HFF-Myc (cell line): ENCODE measurements around the gene SNHG17.

Experiments used
- DNase-seq: peaks from one replicate; pipeline ENCODE4 v3.0.0-alpha.2; 2011; ENCODE audit warnings: low read depth; ENCODE audit errors: extremely low read depth
- H3K4me3 ChIP-seq: replicated peaks from 2 replicates; pipeline ENCODE4 v1.5.1; 2011; ENCODE audit warnings: low read depth, mild to moderate bottlenecking, control low read depth, low read length
- CTCF ChIP-seq: IDR thresholded peaks from 2 replicates; pipeline ENCODE4 v1.5.1; 2012; ENCODE audit warnings: mild to moderate bottlenecking, low read depth, low read length, control low read depth; ENCODE audit errors: missing control alignments

Gene SNHG17

DNA sequence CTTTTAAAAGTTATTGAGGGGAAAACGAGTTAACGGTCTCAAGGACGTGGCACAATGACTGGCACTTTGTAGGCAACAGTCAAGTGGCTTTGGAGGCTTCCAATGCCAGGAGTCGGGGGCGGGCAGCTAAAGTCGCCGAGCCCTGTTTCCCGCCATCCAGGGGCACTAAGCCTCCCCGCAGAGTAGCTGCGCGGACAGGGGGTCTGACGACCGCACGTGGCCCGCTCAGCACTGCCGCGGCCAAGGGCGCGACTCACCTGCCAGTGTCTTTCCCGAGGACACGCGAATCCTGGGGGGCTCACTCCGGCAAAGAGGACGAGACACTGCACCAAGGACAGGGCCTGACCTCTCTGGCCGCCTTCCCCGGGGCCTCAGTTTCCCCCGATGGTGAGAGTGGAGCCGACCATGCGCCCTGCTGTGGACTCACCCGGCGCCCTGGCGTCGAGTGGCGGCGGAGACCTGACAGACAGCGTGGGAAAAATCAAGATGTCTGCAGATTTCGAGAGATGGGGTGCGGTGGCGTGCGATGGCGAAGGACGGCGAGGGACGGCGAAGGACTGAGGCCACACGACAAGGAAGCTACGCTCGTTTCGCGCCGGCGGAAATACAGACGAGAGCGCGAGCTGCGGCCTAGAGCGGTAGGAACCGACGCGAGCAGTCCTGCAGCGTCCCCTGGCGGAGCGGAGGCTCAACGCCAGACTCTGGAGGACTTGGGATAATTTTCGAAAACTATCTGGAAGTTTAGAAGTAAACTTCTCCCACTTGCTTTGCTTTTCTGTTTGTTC is at the start of gene SNHG17:
Gene SNHG17 (minus strand): TSS at position 559 of the 785 bp plus-strand sequence.
- peak; percentile 100 for TF ChIP-seq CTCF

DNA sequence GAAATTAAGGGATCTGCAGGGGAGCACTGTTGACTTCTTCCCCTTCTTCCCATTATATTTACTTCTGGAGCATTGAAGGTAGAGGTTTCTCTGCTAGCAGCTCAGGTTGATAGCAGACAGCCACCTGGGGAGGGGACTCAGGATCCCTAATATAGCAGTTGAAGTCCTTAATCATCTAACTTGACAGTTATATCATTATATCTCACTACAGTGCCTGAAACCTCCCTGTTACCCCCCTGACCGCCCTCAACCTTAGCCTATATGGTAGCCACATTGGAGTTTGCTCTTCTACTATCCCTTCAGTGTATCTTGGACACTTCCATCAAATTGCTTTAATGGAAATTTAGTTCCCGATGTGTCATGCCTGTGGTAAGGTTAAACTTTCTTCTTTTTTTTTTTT is 44.5 kb upstream of the SNHG17 start:
- no peak overlapping the region for H3K4me3 ChIP-seq
- DNase-seq: no peak
- TF ChIP-seq CTCF: no peak

More for the DNA sequence above, at the start of gene SNHG17:
- DNase-seq: peak; percentile 70
- peak within 1 kb of the TSS; percentile 100 for H3K4me3 ChIP-seq

DNA sequence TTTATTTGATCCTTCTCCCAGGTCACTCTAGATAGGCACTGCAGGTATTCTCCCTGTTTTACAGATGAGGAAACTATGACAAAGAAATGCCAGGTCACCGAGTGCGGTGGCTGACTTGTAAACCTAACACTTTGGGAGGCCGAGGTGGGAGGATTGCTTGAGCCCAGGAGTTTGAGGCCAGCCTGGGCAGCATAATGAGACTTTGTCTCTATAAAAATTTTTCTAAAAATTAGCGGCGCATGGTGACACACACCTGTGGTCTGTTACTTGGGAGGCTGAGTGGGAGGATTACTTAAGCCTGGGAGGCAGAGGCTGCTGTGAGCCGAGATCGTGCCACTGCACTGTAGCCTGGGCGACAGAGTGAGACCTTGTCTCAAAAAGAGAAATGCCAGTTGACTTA is 42.6 kb upstream of the SNHG17 start:
- TF ChIP-seq CTCF: no peak
- H3K4me3 ChIP-seq: no peak overlapping the region
- DNase-seq: no peak

DNA sequence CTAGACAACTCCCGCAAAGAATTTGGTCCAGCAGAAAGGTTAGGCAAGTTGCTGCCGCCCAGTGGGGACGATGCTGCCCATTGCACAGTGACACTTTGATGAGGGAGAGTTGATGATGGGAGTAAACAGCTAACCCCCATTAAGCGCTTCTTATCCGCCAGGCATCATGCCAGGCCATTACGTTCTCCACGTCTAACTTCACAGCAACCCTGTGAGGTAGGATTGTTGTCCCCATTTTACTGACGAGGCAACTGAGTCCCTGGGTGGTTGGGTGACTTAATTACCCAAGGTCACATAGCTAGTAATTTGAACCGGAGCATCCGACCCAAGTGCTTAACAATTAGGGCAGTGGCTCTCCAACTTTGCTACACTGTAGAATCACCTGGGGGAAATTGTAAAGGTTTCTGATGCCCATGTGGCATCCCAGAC is 38.3 kb upstream of the SNHG17 start:
- peak overlapping the region; percentile 90 for H3K4me3 ChIP-seq
- peak; percentile 9 for DNase-seq
- peak; percentile 4 for TF ChIP-seq CTCF

- TF ChIP-seq CTCF: peak; percentile 32
- DNase-seq: peak; percentile 96
- H3K4me3 ChIP-seq: peak within 1 kb of the TSS; percentile 90
Measured at GRCh38 chr20:38472513-38473366, 37.6 kb upstream of the SNHG17 start, which contains the start of gene RALGAPB. TSS of gene RALGAPB (plus strand) at chr20:38472843. CDS start at chr20:38488433, 15,590 bp downstream.

DNA sequence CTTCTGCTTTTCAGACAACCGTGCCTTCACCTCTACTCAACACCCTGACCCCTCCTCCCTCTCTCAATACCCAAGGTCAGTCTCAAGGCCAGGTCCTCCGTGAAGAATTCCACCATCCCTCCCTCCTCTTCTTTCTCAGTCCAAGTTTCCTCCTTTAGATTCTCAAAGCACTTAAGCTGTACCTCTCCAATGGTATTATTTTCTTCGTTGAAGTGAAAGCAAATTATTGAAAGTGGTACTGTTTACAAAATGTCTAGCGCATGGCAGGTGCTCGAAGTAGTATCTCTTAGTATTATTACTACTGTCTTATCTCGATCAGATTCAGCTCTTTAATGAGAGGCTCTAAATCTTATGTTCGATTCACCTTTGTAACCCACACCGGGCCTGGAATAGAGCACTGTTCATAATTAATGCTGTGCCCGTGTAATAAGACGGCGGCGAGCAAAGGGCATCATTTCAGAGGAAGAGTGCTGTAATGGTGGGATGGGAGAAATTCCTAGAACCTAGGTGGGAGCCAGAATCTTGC is 36.9 kb upstream of the SNHG17 start:
- H3K4me3 ChIP-seq: peak overlapping the region; percentile 90
- TF ChIP-seq CTCF: no peak
- DNase-seq: no peak
